Ureter (tissue), 1 donor: ENCODE data around the gene CDHR2. TPM values are rescaled to one million over a fixed set of nuclear protein-coding genes. Genes with fewer than 3 reads are reported as not detected.
A peak's percentile ranks its signal among the peaks of the same experiment; 100 is the strongest.
"Not testable (repeated sequence)": the region's sequence is repeated elsewhere in the genome, so short reads cannot be mapped to it uniquely, and the experiment has no call there.

Source experiments
- DNase-seq: peaks from one replicate; pipeline ENCODE4 v3.0.0-alpha.2; 2020; ENCODE audit warnings: low spot score
- total RNA-seq: library from RNA; stranded (reverse); gene quantifications from one replicate; pipeline ENCODE4 v1.2.4, GENCODE V29; 2023
- donor health status: DM: yes; HTN: yes; CAD: no.

CDHR2 gene
- total RNA-seq, 1 donor from 2014 or later: not detected

GRCh38 chr5:176596069-176596644 lies 47.0 kb downstream of the CDHR2 start:
- DNase-seq: no peak

- no peak for DNase-seq
These were observed 47.7 kb downstream of the CDHR2 start for GRCh38 chr5:176596689-176597416.

- DNase-seq: no peak
These were observed 48.6 kb downstream of the CDHR2 start for GRCh38 chr5:176597417-176598389.

- DNase-seq: not testable (repeated sequence)
These were observed 50.7 kb downstream of the CDHR2 start for GRCh38 chr5:176599749-176600430.

GRCh38 chr5:176601901-176602482 lies 52.9 kb downstream of the CDHR2 start:
- no peak for DNase-seq

GRCh38 chr5:176603091-176603490 lies 53.9 kb downstream of the CDHR2 start:
- no peak for DNase-seq

GRCh38 chr5:176606032-176606431 lies 56.9 kb downstream of the CDHR2 start:
- DNase-seq: no peak

GRCh38 chr5:176606875-176607274 lies 57.7 kb downstream of the CDHR2 start:
- DNase-seq: no peak

GRCh38 chr5:176608142-176608705 lies 59.1 kb downstream of the CDHR2 start:
- DNase-seq: no peak

- DNase-seq: no peak
These were observed 60.0 kb downstream of the CDHR2 start for GRCh38 chr5:176608937-176609723.

GRCh38 chr5:176609724-176610434 lies 60.7 kb downstream of the CDHR2 start, which contains the start of gene GPRIN1:
Gene GPRIN1, minus strand, starts transcription at chr5:176610156. Its CDS starts 10,322 bp downstream, at chr5:176599834.
- DNase-seq: no peak

- no peak for DNase-seq
These were observed 61.3 kb downstream of the CDHR2 start for GRCh38 chr5:176610435-176610773.

GRCh38 chr5:176611435-176611834 lies 62.3 kb downstream of the CDHR2 start:
- peak; percentile 81 for DNase-seq

GRCh38 chr5:176612008-176612407 lies 62.9 kb downstream of the CDHR2 start:
- no peak for DNase-seq

GRCh38 chr5:176612855-176613254 lies 63.7 kb downstream of the CDHR2 start:
- DNase-seq: no peak

GRCh38 chr5:176614805-176615478 lies 65.8 kb downstream of the CDHR2 start:
- no peak for DNase-seq

- no peak for DNase-seq
These were observed 67.4 kb downstream of the CDHR2 start for GRCh38 chr5:176616511-176616910.

- DNase-seq: no peak
These were observed 69.6 kb downstream of the CDHR2 start for GRCh38 chr5:176618783-176619182.

GRCh38 chr5:176619203-176619568 lies 70.0 kb downstream of the CDHR2 start:
- no peak for DNase-seq
